Activated naive CD4-positive, alpha-beta T cell treated with anti-CD3 and anti-CD28 coated beads, Interleukin-2, amount 10 ng/mL, durations not matched to agents 7 days and 5 days (primary cell): Measurements from ENCODE around the gene LAMC2.

Experiments used
- CTCF ChIA-PET: fragments of 350-600 bp; sonication (Branson Sonifier 250); formaldehyde crosslinking; loops from one replicate; lab custom pipeline; 2021; ENCODE audit warnings: antibody characterized with exemption; lab: Charles Lee
- DNase-seq: peaks from one replicate; pipeline ENCODE4 v3.0.0-alpha.2; 2020
- H3K27ac Mint-ChIP-seq: one replicate; pipeline ENCODE4 v1.8.0; 2021; ENCODE audit warnings: mild to moderate bottlenecking, moderate library complexity, mixed read lengths
- H3K27me3 Mint-ChIP-seq: one replicate; pipeline ENCODE4 v1.8.0; 2021; ENCODE audit warnings: mild to moderate bottlenecking, mixed read lengths
- H3K36me3 Mint-ChIP-seq: one replicate; pipeline ENCODE4 v1.8.0; 2021; ENCODE audit warnings: mixed read lengths
- H3K4me1 Mint-ChIP-seq: one replicate; pipeline ENCODE4 v1.8.0; 2021; ENCODE audit warnings: mixed read lengths
- H3K4me3 Mint-ChIP-seq: one replicate; pipeline ENCODE4 v1.8.0; 2021; ENCODE audit warnings: mild to moderate bottlenecking, moderate library complexity, mixed read lengths
- H3K9me3 Mint-ChIP-seq: one replicate; pipeline ENCODE4 v1.8.0; 2021; ENCODE audit warnings: mixed read lengths

LAMC2 gene

DNA sequence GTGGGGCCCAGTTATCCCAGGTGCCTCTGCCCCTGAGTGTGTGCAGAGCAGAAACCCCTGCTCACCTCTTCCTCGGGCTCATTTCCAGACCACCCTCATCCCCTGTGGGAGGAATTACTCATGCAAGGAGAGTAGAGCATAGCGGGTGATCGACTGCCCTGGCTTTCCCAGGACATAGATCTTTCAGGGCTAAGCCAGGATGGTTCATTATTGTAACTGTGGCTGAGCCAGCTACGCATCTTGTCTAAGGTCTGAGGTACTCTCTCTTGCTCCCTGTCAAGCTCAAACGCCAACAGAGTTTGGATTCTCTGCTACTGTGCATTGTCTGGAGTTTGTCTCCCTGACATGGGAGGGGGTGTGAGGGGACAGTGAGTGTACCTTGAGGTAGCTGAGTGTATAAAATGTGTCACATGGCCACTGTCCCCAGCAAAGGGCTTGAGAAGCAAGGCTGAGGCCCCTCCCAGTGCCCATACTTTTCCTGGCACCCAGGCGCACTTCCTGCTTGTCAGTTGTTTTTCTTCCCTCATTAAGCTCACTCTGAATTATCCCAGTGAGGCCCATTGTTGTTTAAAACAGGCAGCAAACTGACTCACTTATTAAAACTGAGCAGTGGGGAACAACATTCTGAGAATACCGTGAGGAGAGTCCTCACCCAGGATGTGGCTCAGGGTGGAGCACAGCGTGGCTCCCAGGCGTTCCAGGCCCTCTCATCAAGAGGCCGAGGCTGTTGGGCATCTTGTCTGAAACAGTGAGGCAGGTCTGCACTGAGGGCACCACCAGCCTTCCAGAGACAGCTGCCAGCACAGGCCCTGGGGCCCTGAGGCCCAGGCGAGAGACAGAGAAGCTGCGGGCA, 92.9 kb downstream of the LAMC2 start:
- H3K4me3 Mint-ChIP-seq: no peak overlapping the region
- no peak for DNase-seq
- peaks cover 23% of the 10 kb centered on the region for H3K4me1 Mint-ChIP-seq
- no peaks in the 10 kb centered on the region for H3K36me3 Mint-ChIP-seq
- CTCF ChIA-PET: interaction anchor here (1.0 to 1.7 kb wide), 3 partner anchors 8 to 406 kb away, joined by 4 read pairs; no protein-coding TSS in a partner anchor
- H3K27ac Mint-ChIP-seq: peak overlapping the region; percentile 74
- no peaks in the 10 kb centered on the region for H3K9me3 Mint-ChIP-seq
- H3K27me3 Mint-ChIP-seq: peaks cover 18% of the 10 kb centered on the region

- Mint-ChIP-seq H3K36me3 (no peaks in the 10 kb centered on the region), H3K4me3 (no peak overlapping the region), H3K9me3 (no peaks in the 10 kb centered on the region), H3K4me1 (peaks cover 23% of the 10 kb centered on the region), H3K27ac (no peak overlapping the region), H3K27me3 (peaks cover 21% of the 10 kb centered on the region)
- CTCF ChIA-PET: interaction anchor here (1.4 kb wide), 1 partner anchor 376 kb away, joined by 3 read pairs; no protein-coding TSS in a partner anchor
- DNase-seq: no peak
Measured at GRCh38 chr1:183279835-183280234, 93.8 kb downstream of the LAMC2 start.

- Mint-ChIP-seq H3K27ac (no peak overlapping the region), H3K27me3 (peaks cover 24% of the 10 kb centered on the region), H3K4me3 (no peak overlapping the region), H3K4me1 (peaks cover 23% of the 10 kb centered on the region), H3K9me3 (no peaks in the 10 kb centered on the region), H3K36me3 (no peaks in the 10 kb centered on the region)
- CTCF ChIA-PET: interaction anchor here (0.8 to 2.9 kb wide), 7 partner anchors 70 to 636 kb away, joined by 3 to 10 read pairs (median 7); no protein-coding TSS in a partner anchor
- DNase-seq: no peak
Measured at GRCh38 chr1:183281039-183281438, 95.0 kb downstream of the LAMC2 start.

GRCh38 chr1:183281553-183282091, 95.6 kb downstream of the LAMC2 start:
- Mint-ChIP-seq H3K27ac (no peak overlapping the region), H3K4me1 (peaks cover 23% of the 10 kb centered on the region), H3K4me3 (no peak overlapping the region), H3K27me3 (peaks cover 24% of the 10 kb centered on the region), H3K36me3 (no peaks in the 10 kb centered on the region), H3K9me3 (no peaks in the 10 kb centered on the region)
- CTCF ChIA-PET: interaction anchor here (1.0 to 2.9 kb wide), 8 partner anchors 8 to 636 kb away, joined by 3 to 10 read pairs (median 6); no protein-coding TSS in a partner anchor
- peak; percentile 84 for DNase-seq

- no peak for DNase-seq
- CTCF ChIA-PET: interaction anchor here (1.0 to 2.9 kb wide), 10 partner anchors 9 to 635 kb away, joined by 3 to 10 read pairs (median 5); no protein-coding TSS in a partner anchor
- Mint-ChIP-seq H3K36me3 (no peaks in the 10 kb centered on the region), H3K4me3 (no peak overlapping the region), H3K27me3 (peaks cover 24% of the 10 kb centered on the region), H3K27ac (no peak overlapping the region), H3K4me1 (peaks cover 23% of the 10 kb centered on the region), H3K9me3 (no peaks in the 10 kb centered on the region)
Measured at GRCh38 chr1:183282101-183282855, 96.2 kb downstream of the LAMC2 start.

GRCh38 chr1:183283286-183283685, 97.2 kb downstream of the LAMC2 start:
- Mint-ChIP-seq H3K4me1 (peaks cover 17% of the 10 kb centered on the region), H3K27ac (no peak overlapping the region), H3K27me3 (peaks cover 24% of the 10 kb centered on the region), H3K9me3 (no peaks in the 10 kb centered on the region), H3K36me3 (no peaks in the 10 kb centered on the region), H3K4me3 (no peak overlapping the region)
- DNase-seq: no peak
- CTCF ChIA-PET: interaction anchor here (1.0 to 2.9 kb wide), 6 partner anchors 16 to 634 kb away, joined by 3 to 7 read pairs (median 3); no protein-coding TSS in a partner anchor

- no peaks in the 10 kb centered on the region for H3K9me3 Mint-ChIP-seq
- H3K4me3 Mint-ChIP-seq: no peak overlapping the region
- H3K36me3 Mint-ChIP-seq: no peaks in the 10 kb centered on the region
- no peak overlapping the region for H3K27ac Mint-ChIP-seq
- peaks cover 24% of the 10 kb centered on the region for H3K27me3 Mint-ChIP-seq
- CTCF ChIA-PET: interaction anchor here (1.0 to 2.9 kb wide), 5 partner anchors 23 to 633 kb away, joined by 3 to 7 read pairs (median 3); no protein-coding TSS in a partner anchor
- H3K4me1 Mint-ChIP-seq: peaks cover 9% of the 10 kb centered on the region
- no peak for DNase-seq
Measured at GRCh38 chr1:183284086-183284485, 98.0 kb downstream of the LAMC2 start.

DNA sequence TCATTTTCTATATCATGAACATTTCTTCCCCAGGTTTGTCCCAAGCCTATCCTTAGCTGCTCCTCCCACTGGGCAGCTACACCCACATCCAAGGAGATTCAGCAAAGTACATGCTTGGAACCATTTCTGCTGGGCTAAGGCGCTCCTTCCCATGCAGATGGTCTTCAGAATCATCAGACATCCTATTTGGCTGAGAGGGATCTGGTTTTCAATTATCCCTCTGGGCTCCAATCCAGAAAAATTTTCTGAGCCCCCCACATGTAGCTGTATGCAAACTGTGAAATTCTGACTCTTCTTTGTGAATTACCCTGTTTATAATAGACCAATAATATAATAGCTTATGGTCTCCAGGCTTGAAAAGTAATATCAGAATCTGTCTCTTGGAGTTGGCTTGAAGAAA, 99.2 kb downstream of the LAMC2 start:
- Mint-ChIP-seq H3K4me3 (no peak overlapping the region), H3K36me3 (no peaks in the 10 kb centered on the region), H3K27me3 (peaks cover 34% of the 10 kb centered on the region), H3K27ac (no peak overlapping the region), H3K9me3 (no peaks in the 10 kb centered on the region), H3K4me1 (no peaks in the 10 kb centered on the region)
- CTCF ChIA-PET: interaction anchor here (0.6 kb wide), 1 partner anchor 310 kb away, joined by 3 read pairs; no protein-coding TSS in a partner anchor
- no peak for DNase-seq

GRCh38 chr1:183285746-183286145, 99.7 kb downstream of the LAMC2 start:
- Mint-ChIP-seq H3K4me1 (no peaks in the 10 kb centered on the region), H3K9me3 (no peaks in the 10 kb centered on the region), H3K27ac (no peak overlapping the region), H3K4me3 (no peak overlapping the region), H3K36me3 (no peaks in the 10 kb centered on the region), H3K27me3 (peaks cover 34% of the 10 kb centered on the region)
- DNase-seq: no peak
- CTCF ChIA-PET: interaction anchor here (0.6 kb wide), 1 partner anchor 309 kb away, joined by 3 read pairs; no protein-coding TSS in a partner anchor

- Mint-ChIP-seq H3K27ac (no peak overlapping the region), H3K4me3 (no peak overlapping the region), H3K36me3 (no peaks in the 10 kb centered on the region), H3K4me1 (no peaks in the 10 kb centered on the region), H3K9me3 (no peaks in the 10 kb centered on the region), H3K27me3 (peaks cover 31% of the 10 kb centered on the region)
- CTCF ChIA-PET: interaction anchor here (1.7 kb wide), 1 partner anchor 9 kb away, joined by 4 read pairs; no protein-coding TSS in a partner anchor
- no peak for DNase-seq
Measured at GRCh38 chr1:183287191-183287675, 101.2 kb downstream of the LAMC2 start.

GRCh38 chr1:183288583-183288982, 102.5 kb downstream of the LAMC2 start:
- Mint-ChIP-seq H3K4me1 (no peaks in the 10 kb centered on the region), H3K36me3 (no peaks in the 10 kb centered on the region), H3K4me3 (no peak overlapping the region), H3K9me3 (no peaks in the 10 kb centered on the region), H3K27me3 (peaks cover 28% of the 10 kb centered on the region), H3K27ac (no peak overlapping the region)
- CTCF ChIA-PET: no interaction called here
- no peak for DNase-seq

- Mint-ChIP-seq H3K27ac (no peak overlapping the region), H3K36me3 (no peaks in the 10 kb centered on the region), H3K4me1 (no peaks in the 10 kb centered on the region), H3K27me3 (peaks cover 23% of the 10 kb centered on the region), H3K4me3 (no peak overlapping the region), H3K9me3 (no peaks in the 10 kb centered on the region)
- DNase-seq: no peak
- CTCF ChIA-PET: no interaction called here
Measured at GRCh38 chr1:183289051-183289496, 103.0 kb downstream of the LAMC2 start.

DNA sequence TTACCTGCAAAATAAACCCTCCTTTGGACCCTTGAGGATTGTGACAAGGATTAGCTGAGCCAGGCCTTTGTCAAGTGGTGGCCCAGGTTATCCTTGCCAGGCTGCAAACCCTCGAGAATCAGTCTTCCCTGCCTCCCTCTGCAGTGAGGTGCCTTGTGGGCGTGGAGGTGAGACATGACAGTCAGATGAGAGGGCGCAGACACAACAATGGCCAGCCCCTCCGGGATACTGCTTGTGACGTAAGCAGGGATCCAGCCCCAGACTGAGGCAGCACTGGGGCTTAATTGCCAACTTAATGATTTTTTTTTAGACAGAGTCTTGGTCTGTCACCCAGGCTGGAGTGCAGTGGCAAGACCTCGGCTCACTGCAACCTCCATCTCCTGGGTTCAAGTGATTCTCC, 104.6 kb downstream of the LAMC2 start:
- Mint-ChIP-seq H3K27ac (no peak overlapping the region), H3K4me1 (no peaks in the 10 kb centered on the region), H3K36me3 (no peaks in the 10 kb centered on the region), H3K27me3 (peaks cover 18% of the 10 kb centered on the region), H3K4me3 (no peak overlapping the region), H3K9me3 (no peaks in the 10 kb centered on the region)
- CTCF ChIA-PET: no interaction called here
- DNase-seq: no peak
